ENCODE results near the gene TRMT2A. TPM values are rescaled to one million over a fixed set of nuclear protein-coding genes. Genes with fewer than 3 reads are reported as not detected.
A peak's percentile ranks its signal among the peaks of the same experiment; 100 is the strongest.

Gene TRMT2A
- total RNA-seq, 6 donors from 2014 or later, result 30.3 to 146 (median 61.9) TPM

GRCh38 chr22:20140521-20140964, 23.5 kb upstream of the TRMT2A start:
- TF ChIP-seq CTCF (IDR thresholded peaks at IDR 0.05) (no peak), EP300 (IDR thresholded peaks at IDR 0.05) (no peak), POLR2A (IDR thresholded peaks at IDR 0.05) (no peak), POLR2AphosphoS5 (IDR thresholded peaks at IDR 0.05) (no peak)
- Histone ChIP-seq H3K4me3 (no peak overlapping the region), H3K36me3 (peaks cover 0 to 50% (median 26%) of the 10 kb centered on the region in 4 donors), H3K4me1 (peaks cover 21 to 33% (median 24%) of the 10 kb centered on the region in 4 donors), H3K9me3 (no peaks in the 10 kb centered on the region), H3K27ac (no peak overlapping the region), H3K27me3 (no peaks in the 10 kb centered on the region)
- ATAC-seq (ENCODE audit: low FRiP score in 2 of 2) (no peak), DNase-seq (peak in 1 of 2 donors; percentile 78)
- 90 to 98% methylated on average over 10 to 17 of the region's 17 CpGs for WGBS, 2 donors

GRCh38 chr22:20140107-20140445, 23.1 kb upstream of the TRMT2A start:
- no peak for ATAC-seq (ENCODE audit: low FRiP score in 2 of 2)
- H3K4me3 ChIP-seq, result no peak overlapping the region
- no peaks in the 10 kb centered on the region for H3K9me3 ChIP-seq

DNA sequence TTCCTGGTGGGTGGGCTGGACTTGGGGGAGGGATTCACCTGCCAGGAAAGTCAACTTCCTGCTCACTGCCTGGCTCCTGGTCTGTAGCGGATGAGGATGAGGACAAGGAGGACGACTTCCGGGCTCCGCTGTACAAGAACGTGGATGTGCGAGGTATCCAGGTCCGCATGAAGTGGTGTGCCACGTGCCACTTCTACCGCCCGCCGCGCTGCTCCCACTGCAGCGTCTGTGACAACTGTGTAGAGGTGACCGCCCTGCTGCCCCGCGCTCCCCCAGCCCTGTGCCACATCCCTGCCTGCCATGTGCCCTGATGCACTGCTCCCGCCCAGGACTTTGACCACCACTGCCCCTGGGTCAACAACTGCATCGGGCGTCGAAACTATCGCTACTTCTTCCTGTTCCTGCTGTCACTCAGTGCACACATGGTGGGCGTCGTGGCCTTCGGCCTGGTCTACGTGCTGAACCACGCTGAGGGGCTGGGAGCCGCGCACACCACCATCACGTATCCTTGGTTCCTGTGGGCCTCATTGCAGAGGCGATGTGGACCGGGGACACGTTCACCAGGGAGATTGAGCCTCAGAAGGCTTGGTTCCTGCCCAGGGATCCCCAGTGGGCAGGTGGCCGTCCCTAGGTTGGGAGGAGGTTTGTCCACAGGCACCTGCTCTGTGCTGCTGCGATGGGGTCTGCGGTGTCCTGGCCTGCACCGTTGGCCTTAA, 22.5 kb upstream of the TRMT2A start:
- no peak for TF ChIP-seq POLR2AphosphoS5 (IDR thresholded peaks at IDR 0.05)
- TF ChIP-seq EP300 (IDR thresholded peaks at IDR 0.05), result no peak
- no peak for TF ChIP-seq CTCF (IDR thresholded peaks at IDR 0.05)
- no peak for TF ChIP-seq POLR2A (IDR thresholded peaks at IDR 0.05)
- no peaks in the 10 kb centered on the region for H3K27me3 ChIP-seq
- no peak for ATAC-seq (ENCODE audit: low FRiP score in 2 of 2)
- H3K4me3 ChIP-seq, result no peak overlapping the region
- peaks cover 21 to 43% (median 29%) of the 10 kb centered on the region in 4 donors for H3K4me1 ChIP-seq
- 92 to 94% methylated on average over 10 to 35 of the region's 36 CpGs for WGBS, 2 donors
- H3K9me3 ChIP-seq, result no peaks in the 10 kb centered on the region
- peak in 1 of 2 donors; percentile 75 for DNase-seq
- H3K27ac ChIP-seq, result no peak overlapping the region
- peaks cover 0 to 45% (median 24%) of the 10 kb centered on the region in 4 donors for H3K36me3 ChIP-seq

More at GRCh38 chr22:20140107-20140445, 23.1 kb upstream of the TRMT2A start:
- TF ChIP-seq CTCF (IDR thresholded peaks at IDR 0.05) (no peak), POLR2AphosphoS5 (IDR thresholded peaks at IDR 0.05) (no peak), EP300 (IDR thresholded peaks at IDR 0.05) (no peak), POLR2A (IDR thresholded peaks at IDR 0.05) (no peak)
- Histone ChIP-seq H3K27ac (no peak overlapping the region), H3K4me1 (peaks cover 21 to 38% (median 28%) of the 10 kb centered on the region in 4 donors), H3K27me3 (no peaks in the 10 kb centered on the region), H3K36me3 (peaks cover 0 to 46% (median 24%) of the 10 kb centered on the region in 4 donors)
- 93% methylated on average over 10 of the region's 11 CpGs; no CpG with 5 or more reads in 1 of the 2 donors for WGBS, 2 donors
- no peak for DNase-seq

DNA sequence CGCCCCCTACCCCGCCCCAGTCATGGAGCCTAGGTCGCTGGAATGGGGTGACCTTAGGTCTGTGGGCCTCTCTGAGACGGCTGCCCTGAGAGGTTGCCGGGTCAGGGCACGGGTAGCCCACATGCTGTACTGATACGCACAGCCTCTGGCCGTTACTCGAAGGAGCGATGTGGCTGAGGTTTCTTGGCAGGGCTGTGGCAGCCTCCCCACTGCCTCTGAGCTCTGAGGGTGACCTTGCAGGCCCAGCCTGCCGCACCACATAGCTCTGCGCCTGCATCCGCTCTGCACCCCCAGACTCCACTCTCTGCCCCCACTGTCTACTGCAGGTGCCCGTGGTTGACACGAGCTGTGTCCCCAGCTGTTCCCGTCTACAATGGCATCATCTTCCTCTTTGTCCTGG, 21.8 kb upstream of the TRMT2A start:
- 90 to 96% methylated on average over 6 to 15 of the region's 16 CpGs for WGBS, 2 donors
- Histone ChIP-seq H3K27ac (no peak overlapping the region), H3K4me3 (no peak overlapping the region), H3K4me1 (peaks cover 26 to 50% (median 34%) of the 10 kb centered on the region in 4 donors), H3K27me3 (no peaks in the 10 kb centered on the region), H3K36me3 (peaks cover 0 to 41% (median 21%) of the 10 kb centered on the region in 4 donors), H3K9me3 (no peaks in the 10 kb centered on the region)
- no peak for TF ChIP-seq CTCF (IDR thresholded peaks at IDR 0.05)
- no peak for TF ChIP-seq POLR2A (IDR thresholded peaks at IDR 0.05)
- no peak for TF ChIP-seq POLR2AphosphoS5 (IDR thresholded peaks at IDR 0.05)
- no peak for TF ChIP-seq EP300 (IDR thresholded peaks at IDR 0.05)
- DNase-seq (peak in 1 of 2 donors; percentile 71), ATAC-seq (ENCODE audit: low FRiP score in 2 of 2) (no peak)

- Histone ChIP-seq H3K9me3 (no peaks in the 10 kb centered on the region), H3K27ac (no peak overlapping the region), H3K36me3 (peaks cover 0 to 36% (median 18%) of the 10 kb centered on the region in 4 donors), H3K27me3 (no peaks in the 10 kb centered on the region), H3K4me3 (no peak overlapping the region), H3K4me1 (peaks cover 31 to 55% (median 39%) of the 10 kb centered on the region in 4 donors)
- TF ChIP-seq CTCF (IDR thresholded peaks at IDR 0.05) (no peak), POLR2AphosphoS5 (IDR thresholded peaks at IDR 0.05) (no peak), POLR2A (IDR thresholded peaks at IDR 0.05) (no peak), EP300 (IDR thresholded peaks at IDR 0.05) (no peak)
- 34 to 46% methylated on average over 4 of the region's 4 CpGs for WGBS, 2 donors
- DNase-seq, result no peak
- no peak for ATAC-seq (ENCODE audit: low FRiP score in 2 of 2)
Measured at GRCh38 chr22:20138417-20138738, 21.4 kb upstream of the TRMT2A start.
